ENCODE results near the gene C10orf67. TPM values are rescaled to one million over a fixed set of nuclear protein-coding genes. Genes with fewer than 3 reads are reported as not detected.

The C10orf67 gene
- total RNA-seq, 2 donors from 2014 or later, result 0.21 to 0.30 TPM

- no peak overlapping the region for H3K27ac Mint-ChIP-seq
- peaks cover 6% of the 10 kb centered on the region for H3K36me3 Mint-ChIP-seq (ENCODE audit: low read depth)
- H3K9me3 Mint-ChIP-seq, result no peaks in the 10 kb centered on the region
- ATAC-seq (replicated peaks), result no peak
- no peaks in the 10 kb centered on the region for H3K4me1 Mint-ChIP-seq
- H3K27me3 Mint-ChIP-seq, result peaks cover 56% of the 10 kb centered on the region
- H3K4me3 Mint-ChIP-seq, result no peak overlapping the region
Observed at GRCh38 chr10:23196915-23197314, 147.7 kb downstream of the C10orf67 start.

DNA sequence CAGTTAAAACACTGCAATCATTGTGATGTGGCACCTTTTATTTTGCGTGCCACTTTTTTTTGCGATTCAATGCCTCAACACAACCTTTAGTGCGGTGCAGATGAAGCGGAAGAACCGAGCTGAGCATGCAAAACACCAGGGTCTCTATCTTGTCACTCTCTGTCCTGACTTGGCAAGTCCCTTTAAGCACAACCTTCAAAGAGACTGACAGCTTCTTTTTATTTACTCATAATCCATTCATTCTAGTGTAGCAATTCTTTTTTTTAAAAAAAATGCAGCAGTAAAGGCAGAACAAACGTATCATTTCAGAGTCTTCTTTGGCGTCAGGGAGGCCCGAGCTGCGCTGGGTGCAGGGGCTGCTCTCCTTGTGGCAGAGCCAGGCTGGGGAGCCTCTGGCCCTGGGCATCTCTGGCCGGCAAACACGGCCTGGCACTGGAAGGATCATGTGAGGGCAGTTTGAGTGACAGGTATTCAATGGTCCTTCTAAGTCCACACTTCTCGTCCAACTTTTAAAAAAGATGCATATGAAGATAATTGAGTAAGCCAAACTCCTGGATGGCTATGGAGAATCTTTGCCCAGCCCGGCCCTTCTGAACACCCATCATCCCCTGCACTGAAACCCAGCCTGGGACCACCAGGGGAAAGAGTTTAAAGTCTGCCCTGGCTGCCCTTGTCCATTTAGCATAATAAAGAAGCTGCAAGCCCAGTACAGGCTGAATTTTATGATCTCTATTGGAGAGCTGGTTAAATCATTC is 148.6 kb downstream of the C10orf67 start:
- H3K4me3 Mint-ChIP-seq, result no peak overlapping the region
- no peaks in the 10 kb centered on the region for H3K9me3 Mint-ChIP-seq
- no peaks in the 10 kb centered on the region for H3K4me1 Mint-ChIP-seq
- H3K36me3 Mint-ChIP-seq (ENCODE audit: low read depth), result peaks cover 6% of the 10 kb centered on the region
- H3K27me3 Mint-ChIP-seq, result peaks cover 50% of the 10 kb centered on the region
- no peak overlapping the region for H3K27ac Mint-ChIP-seq
- no peak for ATAC-seq (replicated peaks)

DNA sequence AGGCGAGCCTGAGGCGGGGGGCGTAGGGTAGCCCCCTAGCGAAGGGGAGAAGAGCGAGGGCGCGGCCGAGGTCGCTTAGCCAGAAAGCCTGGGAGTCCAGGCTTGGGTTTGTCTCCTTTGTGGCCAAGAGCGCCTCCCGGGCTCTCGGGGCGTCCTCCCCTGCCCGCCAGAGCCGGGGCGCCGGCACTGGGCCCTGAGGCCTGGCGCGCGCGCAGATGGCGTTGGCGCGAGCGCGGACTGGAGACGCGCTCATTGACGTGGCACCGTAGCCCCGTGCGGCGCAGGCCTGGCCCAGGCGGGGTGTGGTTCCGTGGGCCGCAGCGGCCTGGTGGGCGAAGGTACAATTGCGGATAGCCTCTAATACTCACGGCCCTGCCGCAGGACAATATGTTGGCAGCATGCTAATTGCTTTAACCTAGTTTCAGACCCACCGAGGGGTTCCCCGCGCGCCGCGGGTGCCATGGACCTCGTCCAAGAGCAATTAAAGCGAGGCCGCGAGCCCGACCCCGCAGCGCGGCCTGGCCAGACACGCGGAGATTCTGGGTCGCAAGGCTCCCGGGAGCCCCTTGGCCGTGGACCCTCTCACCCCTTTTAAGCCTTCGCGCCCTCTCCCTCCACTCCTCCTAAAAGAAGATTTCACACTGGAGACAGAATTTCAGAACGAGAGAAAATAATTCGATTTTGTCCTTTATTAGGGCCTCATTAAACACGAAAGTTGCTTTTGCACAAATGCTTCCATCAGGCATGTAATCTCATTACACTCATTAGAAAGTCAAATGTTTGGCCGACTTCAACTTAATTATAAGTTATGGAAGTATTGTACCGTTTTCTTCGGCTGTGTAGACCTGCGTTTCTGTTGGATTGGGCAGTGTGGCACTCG is 149.4 kb downstream of the C10orf67 start:
- no peak overlapping the region for H3K4me3 Mint-ChIP-seq
- no peaks in the 10 kb centered on the region for H3K4me1 Mint-ChIP-seq
- peaks cover 6% of the 10 kb centered on the region for H3K36me3 Mint-ChIP-seq (ENCODE audit: low read depth)
- no peak overlapping the region for H3K27ac Mint-ChIP-seq
- H3K9me3 Mint-ChIP-seq, result no peaks in the 10 kb centered on the region
- ATAC-seq (replicated peaks), result no peak
- H3K27me3 Mint-ChIP-seq, result peaks cover 51% of the 10 kb centered on the region

- ATAC-seq (replicated peaks), result no peak
- no peaks in the 10 kb centered on the region for H3K4me1 Mint-ChIP-seq
- H3K36me3 Mint-ChIP-seq (ENCODE audit: low read depth), result peaks cover 6% of the 10 kb centered on the region
- H3K9me3 Mint-ChIP-seq, result no peaks in the 10 kb centered on the region
- no peak overlapping the region for H3K27ac Mint-ChIP-seq
- H3K27me3 Mint-ChIP-seq, result peaks cover 53% of the 10 kb centered on the region
- H3K4me3 Mint-ChIP-seq, result no peak overlapping the region
Observed at GRCh38 chr10:23194471-23194965, 150.1 kb downstream of the C10orf67 start.

- Mint-ChIP-seq H3K36me3 (ENCODE audit: low read depth) (peaks cover 6% of the 10 kb centered on the region), H3K9me3 (no peaks in the 10 kb centered on the region), H3K27ac (no peak overlapping the region), H3K4me1 (no peaks in the 10 kb centered on the region), H3K4me3 (no peak overlapping the region), H3K27me3 (peaks cover 58% of the 10 kb centered on the region)
- ATAC-seq (replicated peaks), result no peak
Observed at GRCh38 chr10:23193435-23194074, 151.0 kb downstream of the C10orf67 start.

DNA sequence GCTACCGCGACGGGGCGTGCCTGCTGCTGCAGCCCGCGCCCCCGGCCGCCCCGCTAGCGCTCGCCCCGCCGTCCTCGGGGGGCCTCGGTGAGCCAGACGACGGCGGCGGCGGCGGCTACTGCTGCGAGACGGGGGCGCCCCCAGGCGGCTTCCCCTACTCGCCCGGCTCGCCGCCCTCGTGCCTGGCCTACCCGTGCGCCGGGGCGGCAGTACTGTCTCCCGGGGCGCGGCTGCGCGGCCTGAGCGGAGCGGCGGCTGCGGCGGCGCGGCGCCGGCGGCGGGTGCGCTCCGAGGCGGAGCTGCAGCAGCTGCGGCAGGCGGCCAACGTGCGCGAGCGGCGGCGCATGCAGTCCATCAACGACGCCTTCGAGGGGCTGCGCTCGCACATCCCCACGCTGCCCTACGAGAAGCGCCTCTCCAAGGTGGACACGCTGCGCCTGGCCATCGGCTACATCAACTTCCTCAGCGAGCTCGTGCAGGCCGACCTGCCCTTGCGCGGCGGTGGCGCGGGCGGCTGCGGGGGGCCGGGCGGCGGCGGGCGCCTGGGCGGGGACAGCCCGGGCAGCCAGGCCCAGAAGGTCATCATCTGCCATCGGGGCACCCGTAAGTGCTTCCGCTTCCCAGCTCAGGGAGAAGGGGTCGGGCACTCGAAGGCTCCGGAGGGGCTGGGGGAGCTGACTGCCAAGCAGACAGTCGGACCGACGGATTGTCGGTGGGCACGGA is 151.7 kb downstream of the C10orf67 start:
- H3K4me3 Mint-ChIP-seq, result no peak overlapping the region
- peaks cover 6% of the 10 kb centered on the region for H3K36me3 Mint-ChIP-seq (ENCODE audit: low read depth)
- ATAC-seq (replicated peaks), result no peak
- no peak overlapping the region for H3K27ac Mint-ChIP-seq
- H3K27me3 Mint-ChIP-seq, result peaks cover 55% of the 10 kb centered on the region
- no peaks in the 10 kb centered on the region for H3K9me3 Mint-ChIP-seq
- no peaks in the 10 kb centered on the region for H3K4me1 Mint-ChIP-seq

- Mint-ChIP-seq H3K36me3 (ENCODE audit: low read depth) (peaks cover 6% of the 10 kb centered on the region), H3K9me3 (no peaks in the 10 kb centered on the region), H3K27me3 (peaks cover 59% of the 10 kb centered on the region), H3K27ac (no peak within 1 kb of the TSS), H3K4me3 (no peak within 1 kb of the TSS), H3K4me1 (no peaks in the 10 kb centered on the region)
- ATAC-seq (replicated peaks), result no peak
Observed at GRCh38 chr10:23191764-23192711, 152.6 kb downstream of the C10orf67 start, which contains the start of gene PTF1A. Gene PTF1A, plus strand, starts transcription at chr10:23192312. Its CDS starts 219 bp downstream, at chr10:23192531.

- Mint-ChIP-seq H3K36me3 (ENCODE audit: low read depth) (peaks cover 6% of the 10 kb centered on the region), H3K27me3 (peaks cover 55% of the 10 kb centered on the region), H3K4me1 (no peaks in the 10 kb centered on the region), H3K27ac (no peak overlapping the region), H3K9me3 (no peaks in the 10 kb centered on the region), H3K4me3 (no peak overlapping the region)
- no peak for ATAC-seq (replicated peaks)
Observed at GRCh38 chr10:23190872-23191763, 153.5 kb downstream of the C10orf67 start.

DNA sequence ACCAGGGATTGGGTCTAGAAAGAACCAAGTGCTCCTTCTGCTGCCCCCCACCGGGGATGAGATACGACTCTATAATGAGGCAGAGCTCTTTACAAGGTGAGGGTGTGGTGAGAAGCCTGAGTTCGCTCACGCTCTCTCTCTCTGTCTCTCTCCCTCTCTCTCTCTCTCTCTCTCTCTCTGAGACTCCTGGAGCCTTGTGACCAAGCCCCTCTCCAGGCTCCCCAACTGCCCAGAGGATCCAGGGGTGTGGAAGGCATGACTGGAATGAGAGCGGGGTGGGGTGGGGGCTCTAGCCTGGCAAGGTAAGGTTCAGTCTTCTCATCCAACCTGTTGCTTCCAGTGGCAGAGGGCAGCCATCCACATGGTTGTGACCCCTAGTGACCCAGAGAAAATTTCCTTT is 155.6 kb downstream of the C10orf67 start:
- Mint-ChIP-seq H3K36me3 (ENCODE audit: low read depth) (peaks cover 6% of the 10 kb centered on the region), H3K9me3 (no peaks in the 10 kb centered on the region), H3K4me3 (no peak overlapping the region), H3K4me1 (no peaks in the 10 kb centered on the region), H3K27ac (no peak overlapping the region), H3K27me3 (peaks cover 48% of the 10 kb centered on the region)
- ATAC-seq (replicated peaks), result no peak

DNA sequence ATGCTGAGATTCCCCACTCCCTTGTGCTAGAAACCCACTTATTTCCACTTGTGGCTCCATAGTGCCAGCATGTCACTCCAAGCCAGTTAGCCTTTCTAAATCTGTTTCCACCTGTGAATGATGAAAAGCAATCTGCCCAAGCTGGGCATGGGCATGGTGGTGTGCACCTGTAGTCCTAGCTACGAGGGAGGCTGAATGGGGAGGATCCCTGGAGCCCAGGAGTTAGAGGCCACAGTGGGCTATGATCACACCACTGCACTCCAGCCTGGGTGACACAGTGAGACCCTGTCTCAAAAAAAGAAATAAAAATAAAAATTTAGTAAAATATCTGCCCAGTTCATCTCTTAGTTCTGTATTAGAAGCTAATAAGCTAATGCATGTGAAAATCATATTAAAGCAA is 157.4 kb downstream of the C10orf67 start:
- ATAC-seq (replicated peaks), result no peak
- Mint-ChIP-seq H3K4me1 (no peaks in the 10 kb centered on the region), H3K36me3 (ENCODE audit: low read depth) (no peaks in the 10 kb centered on the region), H3K27ac (no peak overlapping the region), H3K27me3 (peaks cover 48% of the 10 kb centered on the region), H3K4me3 (no peak overlapping the region), H3K9me3 (no peaks in the 10 kb centered on the region)

DNA sequence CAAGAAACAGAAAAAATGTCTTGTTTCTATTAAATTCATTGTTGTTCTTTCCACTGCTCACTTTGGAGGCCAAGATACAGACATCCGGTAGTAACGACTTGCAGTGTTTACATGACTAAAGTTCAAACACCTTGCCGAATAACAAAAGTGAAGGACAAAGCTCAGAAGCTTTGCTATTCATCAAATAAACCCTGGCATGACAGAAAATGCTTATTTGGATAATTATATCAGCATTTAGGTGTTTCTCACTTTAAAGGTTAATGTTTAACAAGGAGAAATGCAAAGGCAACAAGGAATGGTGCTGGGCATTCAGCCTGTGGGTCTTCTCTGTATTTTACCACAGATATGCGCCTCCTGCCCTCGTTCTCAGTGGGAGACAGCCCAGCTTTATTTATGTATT is 157.9 kb downstream of the C10orf67 start:
- Mint-ChIP-seq H3K36me3 (ENCODE audit: low read depth) (no peaks in the 10 kb centered on the region), H3K27me3 (peaks cover 52% of the 10 kb centered on the region), H3K9me3 (no peaks in the 10 kb centered on the region), H3K27ac (no peak overlapping the region), H3K4me1 (no peaks in the 10 kb centered on the region), H3K4me3 (no peak overlapping the region)
- ATAC-seq (replicated peaks), result no peak

GRCh38 chr10:23186178-23186577 is 158.4 kb downstream of the C10orf67 start:
- H3K36me3 Mint-ChIP-seq (ENCODE audit: low read depth), result no peaks in the 10 kb centered on the region
- H3K27ac Mint-ChIP-seq, result no peak overlapping the region
- no peak overlapping the region for H3K4me3 Mint-ChIP-seq
- H3K27me3 Mint-ChIP-seq, result peaks cover 52% of the 10 kb centered on the region
- no peaks in the 10 kb centered on the region for H3K9me3 Mint-ChIP-seq
- ATAC-seq (replicated peaks), result no peak
- no peaks in the 10 kb centered on the region for H3K4me1 Mint-ChIP-seq

Data from activated T-helper 17 cell treated with anti-CD3 and anti-CD28 coated beads, Interleukin-2, amount 50 U/mL, for 72 hours (primary cell).